Stimulated activated CD8-positive, alpha-beta memory T cell treated with anti-CD3 and anti-CD28 coated beads, Interleukin-12 subunit alpha, Interleukin-12 subunit beta, amount 100 ng/mL, for 24 hours (primary cell): Measurements from ENCODE around the gene VPS52.
"Not testable (repeated sequence)": the region's sequence is repeated elsewhere in the genome, so short reads cannot be mapped to it uniquely, and the experiment has no call there.

Experiments used
- DNase-seq: peaks from one replicate; pipeline ENCODE4 v3.0.0-alpha.2; 2020; ENCODE audit errors: extremely low read depth

The VPS52 gene

GRCh38 chr6:33250731-33251130 is 20.9 kb downstream of the VPS52 start:
- no peak for DNase-seq

DNA sequence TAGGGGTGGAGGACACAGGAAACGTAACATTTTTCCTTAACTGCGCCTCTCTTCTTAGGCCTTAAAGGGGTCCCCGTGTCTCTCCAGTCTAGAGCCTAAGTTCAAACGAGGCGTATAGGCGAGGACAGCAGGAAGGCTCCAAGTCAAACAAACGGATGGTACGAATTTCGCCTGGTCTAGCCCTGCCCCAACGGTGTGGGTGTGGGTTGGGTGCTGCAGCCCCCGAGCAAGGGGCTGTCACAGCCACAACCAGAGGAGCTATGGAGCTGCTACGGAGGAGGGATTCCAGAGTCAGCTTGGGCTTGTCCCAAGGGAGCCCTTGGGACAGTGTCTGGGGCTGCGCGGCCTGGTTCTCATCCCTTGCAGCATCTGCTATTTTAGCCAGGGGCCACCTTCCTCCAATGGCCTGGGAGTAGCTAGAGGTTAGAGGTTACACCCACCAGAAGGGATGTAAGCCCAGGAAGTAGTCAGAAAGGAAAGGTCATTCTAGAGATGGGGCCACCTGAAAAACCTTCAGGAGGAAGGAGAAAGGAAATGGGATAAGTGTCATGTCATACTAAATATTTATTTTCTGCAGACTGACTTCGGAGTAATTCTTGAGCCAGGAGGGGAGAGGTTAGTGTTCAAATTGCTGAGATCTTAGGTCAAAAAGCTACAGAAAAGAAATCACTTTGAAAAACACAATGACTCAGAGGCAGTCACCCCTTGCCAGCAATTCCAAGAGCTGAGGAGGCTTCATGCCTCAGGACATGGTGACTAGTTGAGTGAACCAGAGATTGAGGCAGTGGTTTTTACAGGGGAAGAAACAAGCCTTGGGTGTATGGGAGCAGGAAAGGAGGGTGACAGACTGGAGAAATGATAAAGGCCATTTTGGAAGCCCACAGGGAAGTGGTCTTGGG is 21.7 kb downstream of the VPS52 start:
- DNase-seq, result no peak

DNA sequence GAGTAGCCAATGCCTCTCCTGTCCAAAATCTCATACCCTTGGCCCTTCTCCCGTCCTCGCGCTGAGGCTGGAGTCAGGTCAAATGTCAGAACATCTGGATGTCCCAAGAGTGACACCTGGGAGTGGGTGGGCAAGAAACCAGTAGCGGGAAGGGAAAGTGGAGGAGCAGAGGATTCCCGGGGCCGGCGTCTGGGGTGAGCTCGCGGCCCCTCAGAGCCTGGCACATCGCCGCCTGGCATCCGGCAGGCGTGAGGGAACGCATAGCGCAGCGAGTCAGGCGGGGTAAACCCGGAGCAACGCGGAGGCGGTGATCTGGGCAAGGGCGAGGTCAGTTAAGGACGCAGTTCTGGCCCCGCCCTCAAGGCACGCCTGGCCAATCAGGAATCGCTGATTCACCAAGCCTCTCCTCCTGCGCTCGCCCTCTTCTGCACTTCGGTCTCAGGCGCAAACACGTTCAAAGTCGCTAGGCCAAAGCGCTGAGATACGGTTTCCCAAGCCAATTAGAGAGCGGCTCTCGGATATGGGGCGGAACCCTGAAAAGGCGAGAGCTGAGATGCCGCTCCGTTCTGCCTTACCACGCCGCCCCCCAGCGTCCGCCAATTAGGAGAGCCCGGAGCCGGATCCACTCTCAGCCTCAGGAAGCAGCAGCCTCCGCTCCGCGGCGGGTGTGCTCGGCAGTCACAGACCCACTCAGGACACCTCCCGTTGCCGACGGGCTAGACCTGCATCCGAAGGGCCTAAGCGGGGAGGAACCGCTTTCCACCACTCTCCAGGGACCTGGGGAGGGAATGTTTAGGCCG is 22.5 kb downstream of the VPS52 start:
- DNase-seq, result peak; percentile 84

DNA sequence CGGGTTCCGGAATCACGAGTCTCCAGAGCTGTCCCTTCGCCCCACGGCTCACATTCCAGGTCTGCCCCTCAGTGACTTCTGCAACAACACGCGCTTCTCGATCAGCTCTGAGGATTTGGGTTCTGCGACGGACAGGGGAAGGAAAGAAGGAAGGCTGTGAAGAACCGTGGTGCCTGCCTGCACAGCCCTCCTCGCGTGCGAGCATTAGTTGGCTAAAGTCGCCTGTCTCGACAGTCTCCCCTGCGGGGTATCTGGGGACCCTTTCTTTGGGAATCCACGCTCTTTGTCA is 23.1 kb downstream of the VPS52 start:
- no peak for DNase-seq

DNA sequence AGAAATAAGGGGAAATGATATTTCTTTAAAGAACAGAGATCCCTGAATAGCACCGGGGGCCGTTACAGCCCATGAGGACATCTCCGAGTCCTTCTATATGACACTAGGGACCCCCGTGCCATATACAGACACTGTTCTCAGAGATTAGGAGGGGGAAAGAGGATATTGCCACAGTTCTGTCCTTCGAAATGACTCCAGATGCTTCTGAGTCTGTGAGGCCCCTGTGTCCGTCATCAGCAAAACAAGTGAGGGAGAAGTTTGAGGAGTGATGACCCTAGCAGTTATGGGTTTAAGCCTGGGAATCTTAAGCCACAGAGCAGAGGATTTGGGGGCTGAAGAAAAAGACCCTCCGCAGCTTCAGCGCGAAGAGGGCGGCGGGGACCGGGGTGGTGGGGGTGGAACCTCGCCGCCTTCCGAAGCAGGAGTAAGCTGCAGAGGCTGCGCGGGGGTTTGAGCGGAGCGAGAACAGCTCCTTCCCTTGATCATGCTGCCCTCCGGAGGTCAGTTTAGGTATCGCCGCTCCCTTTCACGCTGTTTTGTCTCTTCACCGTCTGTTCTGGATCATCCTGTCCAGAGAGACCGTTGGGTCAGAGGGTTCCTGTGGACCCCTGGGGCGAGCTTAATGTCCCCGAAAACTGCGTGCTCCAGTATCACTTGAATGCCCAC is 23.6 kb downstream of the VPS52 start:
- DNase-seq, result peak; percentile 78

DNA sequence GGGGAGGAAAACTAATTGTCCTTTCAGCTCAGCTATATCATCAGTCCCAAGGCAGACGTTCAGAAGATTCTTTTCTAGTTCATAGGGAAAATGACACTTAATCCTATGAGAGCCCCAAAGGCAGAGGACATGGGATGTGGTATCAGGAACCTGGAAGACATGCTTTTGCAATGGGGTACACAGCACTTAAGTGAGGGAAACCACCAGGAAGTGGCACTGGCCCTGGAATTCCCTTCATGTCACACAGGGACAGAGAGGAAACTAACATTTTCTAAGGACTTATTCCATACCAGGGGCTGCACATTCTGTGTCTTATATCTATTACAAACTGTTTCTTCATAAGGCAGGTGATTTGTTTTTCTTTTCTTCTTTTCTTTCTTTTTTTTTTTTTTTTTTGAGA is 28.2 kb downstream of the VPS52 start:
- no peak for DNase-seq

GRCh38 chr6:33241968-33242367 is 29.7 kb downstream of the VPS52 start:
- no peak for DNase-seq

DNA sequence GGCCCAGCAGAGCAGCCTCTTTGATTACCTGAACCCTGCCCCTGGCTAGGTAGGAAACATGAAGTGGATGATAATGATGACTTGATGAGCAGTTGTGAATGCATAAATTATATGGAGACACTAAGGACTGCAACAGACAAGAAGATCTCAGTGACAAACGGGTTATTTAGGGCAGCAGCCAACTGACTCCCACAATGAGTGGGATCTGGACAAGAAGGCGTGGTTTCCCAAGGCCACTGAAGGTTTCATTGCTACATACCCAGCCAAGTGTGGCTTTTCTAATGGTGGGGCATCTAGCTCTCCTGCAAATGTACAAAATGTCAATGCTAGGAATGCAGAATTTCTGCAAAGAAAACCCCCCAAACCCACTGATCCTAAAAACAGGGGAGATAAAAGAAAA is 33.9 kb downstream of the VPS52 start:
- no peak for DNase-seq

- no peak for DNase-seq
Observed at GRCh38 chr6:33236852-33237251, 34.8 kb downstream of the VPS52 start.

DNA sequence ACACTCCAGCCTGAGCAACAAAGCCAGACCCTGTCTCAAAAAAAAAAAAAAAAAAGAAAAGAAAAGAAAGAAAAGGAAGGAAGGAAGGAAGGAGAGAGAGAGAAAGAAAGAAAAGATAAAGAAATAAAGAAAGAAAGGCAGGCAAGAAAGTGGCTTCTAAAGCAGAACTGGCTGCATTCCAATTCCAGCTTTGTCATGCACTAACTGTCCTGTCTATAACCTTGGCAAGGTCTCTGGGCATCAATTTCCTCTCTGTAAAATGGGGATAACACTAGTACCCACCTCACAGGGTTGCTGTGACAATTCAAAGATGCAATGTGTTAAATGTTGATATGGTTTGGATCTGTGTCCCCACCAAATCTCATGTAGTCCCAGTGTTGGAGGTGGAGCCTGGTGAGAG is 35.3 kb downstream of the VPS52 start:
- no peak for DNase-seq

- no peak for DNase-seq
Observed at GRCh38 chr6:33235221-33235634, 36.4 kb downstream of the VPS52 start.

GRCh38 chr6:33226503-33227120 is 45.1 kb downstream of the VPS52 start:
- DNase-seq, result not testable (repeated sequence)

GRCh38 chr6:33217681-33218080 is 54.0 kb downstream of the VPS52 start:
- no peak for DNase-seq

GRCh38 chr6:33217246-33217645 is 54.4 kb downstream of the VPS52 start:
- no peak for DNase-seq

GRCh38 chr6:33216117-33216649 is 55.5 kb downstream of the VPS52 start:
- DNase-seq, result no peak

- DNase-seq, result no peak
Observed at GRCh38 chr6:33215271-33216116, 56.2 kb downstream of the VPS52 start.

GRCh38 chr6:33213989-33214335 is 57.7 kb downstream of the VPS52 start:
- DNase-seq, result no peak

DNA sequence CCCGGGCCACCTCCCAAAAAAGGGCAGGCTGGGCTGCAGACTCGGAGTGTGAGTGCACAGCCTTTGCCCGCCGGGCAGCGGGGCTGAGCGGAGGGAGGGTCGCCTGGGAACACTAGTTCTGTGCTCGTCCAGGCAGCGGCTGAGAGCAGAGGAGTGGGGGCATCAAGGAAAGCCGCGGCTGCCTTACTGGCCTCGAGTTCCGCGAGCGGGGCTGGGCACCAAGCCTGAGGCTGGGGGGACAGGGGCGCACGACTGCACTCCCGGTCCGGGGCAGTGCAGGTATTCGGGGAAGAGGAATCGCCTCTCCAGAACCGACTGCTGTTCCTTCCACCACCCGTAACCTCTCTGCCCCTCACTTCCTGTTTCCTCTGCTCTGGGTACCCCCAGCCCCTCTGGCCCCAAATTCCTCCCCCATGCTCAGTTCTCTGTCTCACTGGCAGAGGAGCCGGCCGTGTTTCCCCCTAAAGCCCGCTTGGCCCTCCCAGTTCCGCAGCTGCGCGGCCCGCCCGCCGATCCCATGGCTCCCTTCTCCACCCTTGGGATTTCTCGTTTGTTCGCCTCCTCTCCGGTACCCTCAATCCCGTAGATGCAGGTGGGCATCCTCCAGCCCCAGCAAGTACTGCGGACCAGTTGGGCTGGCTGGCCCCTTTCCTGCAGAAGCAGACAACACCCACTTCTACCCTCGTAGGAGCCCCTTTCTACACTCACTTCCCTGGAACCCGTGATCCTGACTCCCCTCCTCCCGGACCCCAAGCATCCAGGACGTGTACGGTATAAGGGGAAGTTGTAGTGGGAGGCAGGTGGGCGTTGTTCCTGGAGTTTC is 58.3 kb downstream of the VPS52 start:
- no peak for DNase-seq

GRCh38 chr6:33212857-33213165 is 58.9 kb downstream of the VPS52 start:
- DNase-seq, result no peak

DNA sequence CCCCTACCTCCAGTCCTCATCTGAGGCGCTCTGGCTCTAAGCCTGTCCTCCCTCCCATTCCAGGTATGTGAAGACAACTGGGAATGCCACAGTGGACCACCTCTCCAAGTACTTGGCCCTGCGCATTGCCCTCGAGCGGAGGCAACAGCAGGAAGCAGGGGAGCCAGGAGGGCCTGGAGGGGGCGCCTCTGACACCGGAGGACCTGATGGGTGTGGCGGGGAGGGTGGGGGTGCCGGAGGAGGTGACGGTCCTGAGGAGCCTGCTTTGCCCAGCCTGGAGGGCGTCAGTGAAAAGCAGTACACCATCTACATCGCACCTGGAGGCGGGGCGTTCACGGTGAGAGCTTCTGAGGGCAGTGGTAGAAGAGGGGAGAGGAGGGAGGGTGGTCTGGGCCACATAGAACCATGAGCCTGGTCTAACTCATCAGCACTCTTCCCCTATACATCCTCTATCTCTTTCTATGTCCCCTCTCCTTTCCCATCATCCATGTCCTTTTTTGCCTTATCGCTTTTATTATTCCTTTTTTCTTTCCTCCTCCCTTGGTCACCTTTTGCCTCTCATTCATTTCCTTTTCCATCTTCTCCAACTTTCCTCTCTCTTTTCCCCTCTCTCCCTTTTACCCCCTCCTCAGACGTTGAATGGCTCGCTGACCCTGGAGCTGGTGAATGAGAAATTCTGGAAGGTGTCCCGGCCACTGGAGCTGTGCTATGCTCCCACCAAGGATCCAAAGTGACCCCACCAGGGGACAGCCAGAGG is 59.8 kb downstream of the VPS52 start:
- DNase-seq, result no peak
